ENCODE results near the gene AP4E1. TPM values are rescaled to one million over a fixed set of nuclear protein-coding genes. Genes with fewer than 3 reads are reported as not detected.
"Not testable (repeated sequence)": the region's sequence is repeated elsewhere in the genome, so short reads cannot be mapped to it uniquely, and the experiment has no call there.

The AP4E1 gene
- total RNA-seq, 2 experiments from 2014 or later, result 7.6 to 14.8 TPM

GRCh38 chr15:51025454-51025846, 117.0 kb downstream of the AP4E1 start:
- ChIA-PET CTCF (ENCODE audit: unreplicated experiment) (no interaction called here), POLR2A (interaction anchor here (0.8 kb wide), 1 partner anchor 186 kb away, joined by 3 read pairs; no protein-coding TSS in a partner anchor)
- no peaks in the 10 kb centered on the region for H3K79me2 ChIP-seq (ENCODE audit: insufficient read depth, low read depth, low read length)
- H3K36me3 ChIP-seq (ENCODE audit: insufficient read depth, low read length), result no peaks in the 10 kb centered on the region
- no peak overlapping the region for H3K4me3 ChIP-seq (ENCODE audit: low read depth, low read length, poor library complexity, severe bottlenecking)
- H3K9me2 ChIP-seq (ENCODE audit: insufficient read depth, low read length), result no peaks in the 10 kb centered on the region
- intact Hi-C loops (cut with micrococcal nuclease; ENCODE audit: unreplicated experiment), result no loop called here
- BruUV-seq (replicated peaks), result no TSS peak
- TF ChIP-seq EZH2phosphoT487 (IDR thresholded peaks at IDR 0.05; ENCODE audit: borderline replicate concordance, low read depth, low read length), result no peak
- TF ChIP-seq, protein P1, sequence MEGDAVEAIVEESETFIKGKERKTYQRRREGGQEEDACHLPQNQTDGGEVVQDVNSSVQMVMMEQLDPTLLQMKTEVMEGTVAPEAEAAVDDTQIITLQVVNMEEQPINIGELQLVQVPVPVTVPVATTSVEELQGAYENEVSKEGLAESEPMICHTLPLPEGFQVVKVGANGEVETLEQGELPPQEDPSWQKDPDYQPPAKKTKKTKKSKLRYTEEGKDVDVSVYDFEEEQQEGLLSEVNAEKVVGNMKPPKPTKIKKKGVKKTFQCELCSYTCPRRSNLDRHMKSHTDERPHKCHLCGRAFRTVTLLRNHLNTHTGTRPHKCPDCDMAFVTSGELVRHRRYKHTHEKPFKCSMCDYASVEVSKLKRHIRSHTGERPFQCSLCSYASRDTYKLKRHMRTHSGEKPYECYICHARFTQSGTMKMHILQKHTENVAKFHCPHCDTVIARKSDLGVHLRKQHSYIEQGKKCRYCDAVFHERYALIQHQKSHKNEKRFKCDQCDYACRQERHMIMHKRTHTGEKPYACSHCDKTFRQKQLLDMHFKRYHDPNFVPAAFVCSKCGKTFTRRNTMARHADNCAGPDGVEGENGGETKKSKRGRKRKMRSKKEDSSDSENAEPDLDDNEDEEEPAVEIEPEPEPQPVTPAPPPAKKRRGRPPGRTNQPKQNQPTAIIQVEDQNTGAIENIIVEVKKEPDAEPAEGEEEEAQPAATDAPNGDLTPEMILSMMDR (conservative IDR thresholded peaks at IDR 0.05; ENCODE audit: low read length), result no peak
- no peak overlapping the region for H3K27ac ChIP-seq (ENCODE audit: low read depth, low read length, poor library complexity, severe bottlenecking)
- no peak for DNase-seq (ENCODE audit: low spot score)
- H2AFZ ChIP-seq (ENCODE audit: low read length), result no peak overlapping the region
- H3K4me2 ChIP-seq (ENCODE audit: low read length), result no peak overlapping the region
- H3K4me1 ChIP-seq (ENCODE audit: insufficient read depth, low read length, poor library complexity, severe bottlenecking), result no peaks in the 10 kb centered on the region
- H3K9me3 ChIP-seq (ENCODE audit: low read length), result no peaks in the 10 kb centered on the region
- H4K20me1 ChIP-seq (ENCODE audit: insufficient read depth, low read length), result no peaks in the 10 kb centered on the region

DNA sequence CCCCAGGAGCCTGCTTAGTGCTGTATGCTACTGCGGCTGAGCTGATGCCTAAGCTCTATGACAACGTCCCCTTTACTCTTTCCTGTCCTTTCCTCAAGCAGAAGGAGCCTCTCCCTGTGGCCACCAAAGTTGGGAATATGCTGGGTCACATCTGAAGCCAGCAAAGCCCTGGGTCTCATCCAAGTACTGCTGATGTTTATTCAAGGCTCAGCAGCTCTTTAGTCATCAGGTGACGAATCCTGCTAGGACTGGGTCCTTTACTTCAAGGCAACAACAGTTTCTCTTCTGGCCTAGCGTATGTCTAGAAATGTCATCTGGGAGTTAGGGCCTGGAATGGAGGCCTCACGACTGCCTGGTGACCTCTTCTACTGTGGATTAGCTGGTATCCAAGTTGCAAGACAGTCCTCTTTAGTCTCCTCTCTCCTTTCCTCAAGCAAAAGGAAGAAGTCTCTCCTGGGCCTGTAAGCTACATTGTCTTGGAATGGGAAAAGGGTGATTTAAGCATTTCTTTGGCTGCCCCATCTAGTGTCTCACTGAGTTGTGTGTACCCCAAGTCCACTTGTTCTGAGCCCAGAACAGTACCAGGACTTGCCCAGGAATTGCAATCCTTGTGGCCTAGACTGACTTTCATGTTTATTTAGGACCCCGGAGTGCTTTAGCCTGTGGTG, 122.3 kb downstream of the AP4E1 start:
- Histone ChIP-seq H3K9me2 (ENCODE audit: insufficient read depth, low read length) (no peaks in the 10 kb centered on the region), H3K36me3 (ENCODE audit: insufficient read depth, low read length) (no peaks in the 10 kb centered on the region), H3K27ac (ENCODE audit: low read depth, low read length, poor library complexity, severe bottlenecking) (no peak overlapping the region), H3K79me2 (ENCODE audit: insufficient read depth, low read depth, low read length) (no peaks in the 10 kb centered on the region), H4K20me1 (ENCODE audit: insufficient read depth, low read length) (no peaks in the 10 kb centered on the region), H3K4me2 (ENCODE audit: low read length) (no peak overlapping the region), H3K4me3 (ENCODE audit: low read depth, low read length, poor library complexity, severe bottlenecking) (no peak overlapping the region), H2AFZ (ENCODE audit: low read length) (no peak overlapping the region), H3K4me1 (ENCODE audit: insufficient read depth, low read length, poor library complexity, severe bottlenecking) (no peaks in the 10 kb centered on the region), H3K9me3 (ENCODE audit: low read length) (no peaks in the 10 kb centered on the region)
- ChIA-PET CTCF (ENCODE audit: unreplicated experiment) (no interaction called here), POLR2A (no interaction called here)
- no TSS peak for BruUV-seq (replicated peaks)
- intact Hi-C loops (cut with micrococcal nuclease; ENCODE audit: unreplicated experiment), result no loop called here
- no peak for DNase-seq (ENCODE audit: low spot score)
- TF ChIP-seq, protein P1 (conservative IDR thresholded peaks at IDR 0.05; ENCODE audit: low read length), result no peak
- TF ChIP-seq EZH2phosphoT487 (IDR thresholded peaks at IDR 0.05; ENCODE audit: borderline replicate concordance, low read depth, low read length), result no peak

GRCh38 chr15:51037474-51037873, 129.0 kb downstream of the AP4E1 start:
- BruUV-seq (replicated peaks); H3K4me3 ChIP-seq (ENCODE audit: low read depth, low read length, poor library complexity, severe bottlenecking); POLR2A ChIA-PET; H3K4me1 ChIP-seq (ENCODE audit: insufficient read depth, low read length, poor library complexity, severe bottlenecking); H4K20me1 ChIP-seq (ENCODE audit: insufficient read depth, low read length); H3K9me3 ChIP-seq (ENCODE audit: low read length); H3K4me2 ChIP-seq (ENCODE audit: low read length); H3K36me3 ChIP-seq (ENCODE audit: insufficient read depth, low read length); H3K27ac ChIP-seq (ENCODE audit: low read depth, low read length, poor library complexity, severe bottlenecking); CTCF ChIA-PET (ENCODE audit: unreplicated experiment); intact Hi-C loops (cut with micrococcal nuclease; ENCODE audit: unreplicated experiment); H3K79me2 ChIP-seq (ENCODE audit: insufficient read depth, low read depth, low read length); H2AFZ ChIP-seq (ENCODE audit: low read length); DNase-seq (ENCODE audit: low spot score); H3K9me2 ChIP-seq (ENCODE audit: insufficient read depth, low read length): not testable (repeated sequence)

Data from OCI-LY7 (cell line).